ENCODE data around the gene CCM2.

CCM2 gene

DNA sequence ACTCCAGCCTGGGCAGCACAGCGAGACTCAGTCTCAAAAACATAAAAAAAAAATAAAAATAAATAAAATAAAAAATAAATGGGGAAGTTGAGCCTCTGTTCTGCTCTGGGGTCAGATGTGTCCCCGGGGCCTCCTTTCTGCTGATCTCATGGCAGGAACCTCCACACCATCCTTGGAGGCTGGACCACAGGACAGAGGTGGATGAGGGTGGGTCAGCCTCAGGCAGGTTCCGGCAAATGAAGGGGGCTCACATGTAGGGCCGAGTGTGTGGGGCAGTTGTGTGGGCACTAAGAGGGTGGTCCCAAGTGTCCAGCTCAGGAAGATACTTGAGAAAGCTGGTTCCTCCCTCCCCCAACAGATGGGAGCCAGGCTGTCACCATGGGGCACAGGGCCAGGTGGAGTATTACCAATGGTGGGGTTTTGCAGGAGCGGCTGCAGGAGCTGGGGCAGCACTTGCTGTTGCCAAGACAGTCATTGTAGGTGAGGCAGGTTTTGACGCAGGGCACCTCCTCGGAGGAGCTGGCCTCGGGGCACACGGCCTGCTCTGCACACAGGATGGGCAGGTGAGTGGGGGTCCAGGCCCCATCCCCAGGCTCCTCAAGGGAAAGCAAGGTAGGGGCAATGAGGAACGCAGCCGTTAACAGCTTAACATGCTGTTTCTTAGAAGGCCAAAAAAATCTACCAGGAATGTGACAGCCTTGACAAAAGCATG lies 125.3 kb downstream of the CCM2 start:
- DNase-seq (ENCODE audit: low read depth) = no peak
